GM12878 (cell line): ENCODE data around the gene TFB1M. TPM values are rescaled to one million over a fixed set of nuclear protein-coding genes. Genes with fewer than 3 reads are reported as not detected.

Experiments
- ATAC-seq: fragments of 200-7000 bp; cut with Tn5 transposase; 3 replicates; pipeline ENCODE4 v1.9.1; 2020; ENCODE audit warnings: mild to moderate bottlenecking, moderate library complexity
- BruUV-seq: library from RNA; stranded (reverse); fragments of 400-500 nt; replicated peaks from 2 replicates; lab custom pipeline; 2021; lab: Mats Ljungman, UMichigan
- CTCF ChIA-PET: fragments of 300-600 bp; sonication (Branson Sonifier 250); formaldehyde crosslinking; extraction: SDS; loops from one replicate; lab custom pipeline; 2021; ENCODE audit warnings: inconsistent platforms; lab: Yijun Ruan, JAX
- POLR2A ChIA-PET: fragments of 350-600 bp; formaldehyde crosslinking; extraction: SDS; loops from one replicate; lab custom pipeline; 2021; ENCODE audit warnings: inconsistent platforms; lab: Charles Lee
- RAD21 ChIA-PET: fragments of 300-600 bp; sonication (Branson Sonifier 250); formaldehyde crosslinking; loops from one replicate; lab custom pipeline; 2023; ENCODE audit warnings: antibody characterized with exemption; ENCODE audit not compliant: unreplicated experiment; lab: Charles Lee
- SMC1A ChIA-PET: fragments of 300-600 bp; sonication (Branson Sonifier 250); formaldehyde crosslinking; loops from one replicate; lab custom pipeline; 2023; ENCODE audit not compliant: unreplicated experiment, uncharacterized antibody; lab: Charles Lee
- DNase-seq: peaks from one replicate; pipeline ENCODE4 v3.0.0-alpha.2; 2011; ENCODE audit warnings: low read depth, low spot score
- FAIRE-seq: peaks from 3 replicates; lab custom pipeline; 2011; peaks lifted over from hg19 to GRCh38; lab: Jason Lieb, UNC
- H2AFZ ChIP-seq: 2 replicates; pipeline ENCODE4 v1.6.0; 2011; ENCODE audit warnings: low read depth, low read length, control low read depth; ENCODE audit not compliant: control insufficient read depth
- H3K27ac ChIP-seq: 2 replicates; pipeline ENCODE4 v1.5.1; 2011; ENCODE audit warnings: control low read depth; ENCODE audit not compliant: control insufficient read depth, insufficient read depth
- H3K27me3 ChIP-seq, 2 experiments: replicated peaks in 1 of 2; 2 replicates each; pipeline versions ENCODE4 v1.6.0 to v1.6.1; 2011; ENCODE audit warnings: low read length in 1 of 2; ENCODE audit not compliant: control insufficient read depth in 2 of 2, insufficient read depth in 2 of 2
- H3K36me3 ChIP-seq, 2 experiments: 2 replicates each; pipeline ENCODE4 v1.5.1; 2011; ENCODE audit warnings: low read length in 1 of 2; ENCODE audit not compliant: control insufficient read depth in 2 of 2, insufficient read depth in 2 of 2
- H3K4me1 ChIP-seq: 2 replicates; pipeline ENCODE4 v1.6.1; 2011; ENCODE audit warnings: mild to moderate bottlenecking, low read length, moderate library complexity, mixed read lengths; ENCODE audit not compliant: control insufficient read depth, insufficient read depth
- H3K4me2 ChIP-seq: 2 replicates; pipeline ENCODE4 v1.6.0; 2011; ENCODE audit warnings: control low read depth; ENCODE audit not compliant: control insufficient read depth, insufficient read depth
- H3K4me3 ChIP-seq: fragments of 200-600 bp; sonication (generic); 2 replicates; pipeline ENCODE4 v1.5.1; 2016
- H3K79me2 ChIP-seq: 2 replicates; pipeline ENCODE4 v1.6.0; 2011; ENCODE audit warnings: low read length; ENCODE audit not compliant: control insufficient read depth, insufficient read depth
- H3K9ac ChIP-seq: 2 replicates; pipeline ENCODE4 v1.8.0; 2011; ENCODE audit warnings: low read length, control low read depth, mixed read lengths; ENCODE audit not compliant: control insufficient read depth, insufficient read depth
- H3K9me3 ChIP-seq: replicated peaks from 3 replicates; pipeline ENCODE4 v1.5.1; 2011; ENCODE audit warnings: mild to moderate bottlenecking, low read length; ENCODE audit not compliant: control insufficient read depth, insufficient read depth
- H4K20me1 ChIP-seq: 2 replicates; pipeline ENCODE4 v1.6.0; 2011; ENCODE audit not compliant: control insufficient read depth, insufficient read depth
- ASH2L ChIP-seq: fragments of 300-600, 200-600 bp; sonication (generic); IDR thresholded peaks from 2 replicates; pipeline ENCODE4 v1.6.1; 2017; ENCODE audit warnings: low read depth, mild to moderate bottlenecking, borderline replicate concordance
- ATF3 ChIP-seq: IDR thresholded peaks from 2 replicates; pipeline ENCODE4 v1.6.1; 2011; ENCODE audit warnings: low read depth, mild to moderate bottlenecking, low read length, moderate library complexity, borderline replicate concordance; ENCODE audit errors: extremely low read depth
- CUX1 ChIP-seq: IDR thresholded peaks from 2 replicates; pipeline ENCODE4 v1.6.1; 2012; ENCODE audit warnings: improper control_type of control experiment, low read depth, low read length; ENCODE audit not compliant: insufficient replicate concordance
- HCFC1 ChIP-seq: fragments of 150-350 bp; IDR thresholded peaks from 2 replicates; pipeline ENCODE4 v1.6.1; 2014; ENCODE audit warnings: low read length
- HDAC2 ChIP-seq: fragments of 200-600 bp; sonication (generic); IDR thresholded peaks from 2 replicates; pipeline ENCODE4 v1.6.1; 2017
- KDM1A ChIP-seq: fragments of 200-600 bp; sonication (generic); IDR thresholded peaks from 2 replicates; pipeline ENCODE4 v1.6.1; 2016; ENCODE audit warnings: borderline replicate concordance
- MTA2 ChIP-seq: fragments of 450-650 bp; IDR thresholded peaks from 2 replicates; pipeline ENCODE4 v1.6.1; 2016; ENCODE audit warnings: low read depth, mild to moderate bottlenecking, moderate library complexity
- NR2F1 ChIP-seq: fragments of 450-650 bp; conservative IDR thresholded peaks from 2 replicates; pipeline ENCODE4 v1.6.1; 2017; ENCODE audit warnings: mild to moderate bottlenecking
- PAX8 ChIP-seq: fragments of 450-650 bp; IDR thresholded peaks from 2 replicates; pipeline ENCODE4 v1.6.1; 2017; ENCODE audit warnings: mild to moderate bottlenecking, moderate library complexity
- PML ChIP-seq: IDR thresholded peaks from 2 replicates; pipeline ENCODE4 v1.6.1; 2012; ENCODE audit warnings: low read length, inconsistent platforms
- SIX5 ChIP-seq: IDR thresholded peaks from 2 replicates; pipeline ENCODE4 v1.6.1; 2011; ENCODE audit warnings: mild to moderate bottlenecking, low read depth, low read length, moderate library complexity; ENCODE audit not compliant: severe bottlenecking
- YY1 ChIP-seq: IDR thresholded peaks from 2 replicates; pipeline ENCODE4 v1.6.1; 2011; ENCODE audit warnings: low read depth, mild to moderate bottlenecking, low read length
- ZNF24 ChIP-seq: fragments of 450-650 bp; IDR thresholded peaks from 2 replicates; pipeline ENCODE4 v1.6.1; 2017; ENCODE audit warnings: antibody characterized with exemption, mild to moderate bottlenecking
- WGBS: methylation state at CpG from one replicate; pipeline ENCODE4 v1.1.6; 2016; ENCODE audit warnings: low lambda C conversion rate; ENCODE audit not compliant: insufficient replicate concordance, insufficient coverage; ENCODE audit errors: missing lambda C conversion rate; 5-methylcytosine and 5-hydroxymethylcytosine counted together
- in situ Hi-C: fragments of 300-500 bp; cut with MboI; formaldehyde crosslinking; loops from 9 replicates; pipeline ENCODE4 v1.14.3; 2018; ENCODE audit warnings: mixed read lengths
- intact Hi-C: fragments of 100-400 bp; cut with micrococcal nuclease; formaldehyde crosslinking; loops from one replicate; pipeline ENCODE4 v1.14.2; 2022; ENCODE audit not compliant: unreplicated experiment
- polyA plus RNA-seq, 11 experiments: library from polyadenylated mRNA; depleted of rRNA in 4 of 11; unstranded in 6 of 11; stranded (reverse) in 5 of 11; fragments of >200 nt; fragmentation: Nextera tagmentation in 4 of 11; fragmentation: Illumina TruSeq in 1 of 11; extraction: Ambion mirVana in 4 of 11; extraction: Trizol in 1 of 11; gene quantifications; 1 replicate in 1 of 11; 2 replicates in 10 of 11; pipeline versions ENCODE4 v1.2.1 to v1.2.3, GENCODE V29; 2011 to 2016; ENCODE audit warnings: inconsistent platforms in 2 of 11, missing spikeins in 2 of 11, low read depth in 1 of 11
- total RNA-seq, 4 experiments: library from RNA; depleted of rRNA in 3 of 4; stranded (reverse); fragments of >200 nt in 3 of 4; fragmentation: Illumina TruSeq in 1 of 4; extraction: Trizol in 1 of 4; gene quantifications; 2 replicates each; pipeline versions ENCODE4 v1.2.1 to v1.2.3, GENCODE V29; 2013 to 2021
- TF ChIP-seq, protein P1 (sequence below): fragments of 450-650 bp; IDR thresholded peaks from 2 replicates; pipeline ENCODE4 v1.6.1; 2016; ENCODE audit warnings: mild to moderate bottlenecking
- TF ChIP-seq, protein P2 (sequence below): IDR thresholded peaks from 2 replicates; pipeline ENCODE4 v1.6.1; 2012; ENCODE audit warnings: low read depth, low read length, improper control_type of control experiment

Gene TFB1M
- total and polyA plus RNA-seq, 10 of the 15 experiments (the other 5 are each of a cell fraction or from before 2014, with no cell fraction given), result 29.9 to 117 (median 41.3) TPM

DNA sequence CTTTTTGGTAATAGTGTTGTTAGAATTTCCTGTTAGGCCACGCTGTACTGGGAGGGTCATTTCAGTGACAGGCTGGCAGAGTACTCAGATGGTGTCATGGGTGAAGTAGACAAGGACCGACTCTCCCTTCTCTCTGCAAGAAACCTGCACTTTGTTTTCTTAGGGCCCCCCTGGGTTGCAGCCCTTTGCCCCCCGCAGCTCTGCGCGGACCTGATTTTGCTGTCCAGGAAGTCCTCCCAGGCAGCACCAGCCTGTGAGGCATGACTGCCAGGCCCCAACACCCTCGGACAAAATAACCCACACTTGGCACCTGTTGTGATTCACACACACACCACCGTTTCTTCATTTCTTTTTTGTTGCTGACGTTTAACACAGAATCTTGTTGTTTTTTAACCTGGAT, 72.3 kb downstream of the TFB1M start:
- ChIA-PET RAD21 (no interaction called here), SMC1A (interaction anchor here (0.9 to 1.2 kb wide), 2 partner anchors 10 to 26 kb away, joined by 3 to 4 read pairs; no protein-coding TSS in a partner anchor), POLR2A (no interaction called here), CTCF (interaction anchor here (1.1 to 3.1 kb wide), 3 partner anchors 53 to 65 kb away, joined by 3 to 12 read pairs (median 4); no protein-coding TSS in a partner anchor)
- Histone ChIP-seq H3K79me2 (no peaks in the 10 kb centered on the region), H2AFZ (no peak overlapping the region), H3K27ac (no peak overlapping the region), H3K4me3 (no peak overlapping the region), H3K4me1 (no peaks in the 10 kb centered on the region), H3K27me3 (no peaks in the 10 kb centered on the region), H4K20me1 (no peaks in the 10 kb centered on the region), H3K9ac (no peak overlapping the region), H3K4me2 (no peak overlapping the region), H3K36me3 (peaks cover 0 to 2% of the 10 kb centered on the region in 2 experiments; a peak in 2 of 4 replicates), H3K9me3 (no peaks in the 10 kb centered on the region; the same call in 2 of the 3 replicates)
- WGBS, result 72% methylated on average over 8 of the region's 8 CpGs
- DNase-seq (no peak), FAIRE-seq (no peak), ATAC-seq (no peak)
- BruUV-seq, result no TSS peak
- intact Hi-C loops, result loop anchor here (10.0 kb wide), 1 partner anchor 377 kb away; no protein-coding TSS in a partner anchor
- in situ Hi-C loops, result no loop called here
- TF ChIP-seq MTA2, result no peak
- TF ChIP-seq, protein P1, sequence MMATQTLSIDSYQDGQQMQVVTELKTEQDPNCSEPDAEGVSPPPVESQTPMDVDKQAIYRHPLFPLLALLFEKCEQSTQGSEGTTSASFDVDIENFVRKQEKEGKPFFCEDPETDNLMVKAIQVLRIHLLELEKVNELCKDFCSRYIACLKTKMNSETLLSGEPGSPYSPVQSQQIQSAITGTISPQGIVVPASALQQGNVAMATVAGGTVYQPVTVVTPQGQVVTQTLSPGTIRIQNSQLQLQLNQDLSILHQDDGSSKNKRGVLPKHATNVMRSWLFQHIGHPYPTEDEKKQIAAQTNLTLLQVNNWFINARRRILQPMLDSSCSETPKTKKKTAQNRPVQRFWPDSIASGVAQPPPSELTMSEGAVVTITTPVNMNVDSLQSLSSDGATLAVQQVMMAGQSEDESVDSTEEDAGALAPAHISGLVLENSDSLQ, result no peak
- TF ChIP-seq ZNF24, result no peak
- TF ChIP-seq ATF3, result no peak
- no peak for TF ChIP-seq ASH2L
- no peak for TF ChIP-seq CUX1
- TF ChIP-seq HDAC2, result no peak
- TF ChIP-seq YY1, result no peak
- TF ChIP-seq, protein P2, sequence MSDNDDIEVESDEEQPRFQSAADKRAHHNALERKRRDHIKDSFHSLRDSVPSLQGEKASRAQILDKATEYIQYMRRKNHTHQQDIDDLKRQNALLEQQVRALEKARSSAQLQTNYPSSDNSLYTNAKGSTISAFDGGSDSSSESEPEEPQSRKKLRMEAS, result no peak
- TF ChIP-seq KDM1A, result no peak
- TF ChIP-seq SIX5, result no peak
- no peak for TF ChIP-seq NR2F1
- no peak for TF ChIP-seq PAX8
- TF ChIP-seq PML, result no peak
- no peak for TF ChIP-seq HCFC1
